Measurements from ENCODE around the gene EIF3K. TPM values are rescaled to one million over a fixed set of nuclear protein-coding genes. Genes with fewer than 3 reads are reported as not detected.

The EIF3K gene
- total RNA-seq, 2 donors from 2014 or later = 219 to 237 TPM

DNA sequence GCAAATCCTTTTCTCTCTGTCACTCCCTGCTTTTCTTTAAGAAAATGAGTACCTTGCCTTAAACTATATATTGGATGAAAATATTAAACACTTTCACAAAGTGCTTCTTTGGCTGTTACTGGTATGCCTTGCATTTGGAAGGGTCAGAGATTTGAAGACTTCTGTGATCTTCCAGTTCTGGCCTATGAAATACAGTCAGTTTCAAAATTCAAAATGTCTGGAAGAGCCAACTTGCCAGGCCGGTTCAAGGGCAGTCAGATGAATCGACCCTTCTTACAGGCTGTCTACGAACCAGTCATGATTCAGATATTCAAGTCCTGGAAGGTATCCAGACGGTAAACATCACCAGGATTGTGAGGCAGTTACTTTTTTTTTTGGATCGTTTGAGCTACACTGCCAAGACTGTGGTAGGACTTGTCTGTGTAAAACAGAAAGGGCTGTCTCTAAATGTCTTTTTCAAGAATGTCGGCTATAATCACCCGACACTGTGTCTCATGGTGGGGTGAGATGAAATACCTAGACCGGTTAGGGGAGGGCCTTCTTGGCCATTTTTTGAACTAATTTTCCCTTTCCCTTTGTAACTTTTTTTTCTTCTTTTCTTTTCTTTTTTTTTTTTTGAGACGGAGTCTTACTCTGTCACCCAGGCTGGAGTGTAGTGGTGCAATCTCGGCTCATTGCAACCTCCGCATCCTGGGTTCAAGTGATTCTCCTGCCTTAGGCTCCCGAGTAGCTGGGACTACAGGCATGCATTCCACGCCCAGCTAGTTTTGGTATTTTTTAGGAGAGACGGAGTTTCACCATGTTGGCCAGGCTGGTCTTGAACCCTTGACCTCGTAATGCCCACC lies 39.7 kb downstream of the EIF3K start:
- Mint-ChIP-seq H3K27ac (peak overlapping the region; percentile 76), H3K36me3 (ENCODE audit: insufficient read depth in 2 of 2) (peaks cover 3 to 10% of the 10 kb centered on the region in 2 donors), H3K4me3 (peak overlapping the region in 1 of 2 donors; percentile 78), H3K4me1 (ENCODE audit: low read depth) (peaks cover 55% of the 10 kb centered on the region), H3K9me3 (no peaks in the 10 kb centered on the region), H3K27me3 (ENCODE audit: low read depth) (no peaks in the 10 kb centered on the region)
- no peak for ATAC-seq (replicated peaks in 1 of 2)
- no peak for DNase-seq

DNA sequence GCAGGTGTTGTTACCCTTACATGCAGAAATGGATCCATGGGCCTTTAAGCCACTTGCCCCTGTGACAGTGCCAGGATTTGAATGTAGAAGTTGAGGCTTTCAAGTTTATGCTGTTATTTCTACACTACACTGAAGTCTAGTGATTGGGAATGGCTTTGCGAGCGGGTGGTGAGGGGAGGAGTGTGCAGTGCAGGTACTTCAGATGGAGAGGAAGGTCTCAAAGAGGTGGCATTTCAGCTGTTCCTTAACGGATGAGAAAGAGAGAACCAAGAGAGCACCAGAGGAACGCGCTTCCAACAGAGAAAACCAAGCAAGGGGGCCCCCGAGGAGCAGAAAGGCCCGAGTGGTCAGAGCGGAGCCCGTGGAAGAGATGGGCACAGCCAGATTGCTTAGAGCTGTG lies 41.7 kb downstream of the EIF3K start:
- ATAC-seq (replicated peaks in 1 of 2) (no peak), DNase-seq (no peak)
- H3K27me3 Mint-ChIP-seq (ENCODE audit: low read depth) = no peaks in the 10 kb centered on the region
- H3K36me3 Mint-ChIP-seq (ENCODE audit: insufficient read depth in 2 of 2) = peaks cover 0 to 7% of the 10 kb centered on the region in 2 donors
- no peaks in the 10 kb centered on the region for H3K9me3 Mint-ChIP-seq
- peaks cover 46% of the 10 kb centered on the region for H3K4me1 Mint-ChIP-seq (ENCODE audit: low read depth)
- H3K4me3 Mint-ChIP-seq = no peak overlapping the region
- no peak overlapping the region for H3K27ac Mint-ChIP-seq

DNA sequence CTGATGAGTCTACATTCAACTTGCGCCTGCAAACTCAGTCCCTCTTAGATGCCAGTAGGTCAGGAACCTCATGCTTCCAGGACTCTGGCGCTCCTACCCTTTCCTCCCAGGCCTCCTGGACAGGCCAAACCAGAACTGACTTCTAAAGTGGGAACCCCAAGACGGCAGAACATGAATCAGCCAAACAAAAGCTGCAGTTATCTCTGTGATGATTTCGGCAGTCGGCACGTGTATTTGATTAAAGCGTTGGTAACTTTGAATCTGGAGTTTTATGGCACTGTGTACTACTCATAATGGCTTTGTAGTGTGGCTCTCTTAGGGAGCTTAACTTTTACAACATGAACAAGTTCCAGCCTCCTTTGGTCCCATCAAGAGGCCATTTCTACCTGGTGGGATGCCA lies 42.1 kb downstream of the EIF3K start:
- H3K9me3 Mint-ChIP-seq = no peaks in the 10 kb centered on the region
- peaks cover 46% of the 10 kb centered on the region for H3K4me1 Mint-ChIP-seq (ENCODE audit: low read depth)
- no peaks in the 10 kb centered on the region for H3K27me3 Mint-ChIP-seq (ENCODE audit: low read depth)
- DNase-seq (no peak), ATAC-seq (replicated peaks in 1 of 2) (no peak)
- H3K36me3 Mint-ChIP-seq (ENCODE audit: insufficient read depth in 2 of 2) = peaks cover 0 to 7% of the 10 kb centered on the region in 2 donors
- no peak overlapping the region for H3K4me3 Mint-ChIP-seq
- H3K27ac Mint-ChIP-seq = no peak overlapping the region

DNA sequence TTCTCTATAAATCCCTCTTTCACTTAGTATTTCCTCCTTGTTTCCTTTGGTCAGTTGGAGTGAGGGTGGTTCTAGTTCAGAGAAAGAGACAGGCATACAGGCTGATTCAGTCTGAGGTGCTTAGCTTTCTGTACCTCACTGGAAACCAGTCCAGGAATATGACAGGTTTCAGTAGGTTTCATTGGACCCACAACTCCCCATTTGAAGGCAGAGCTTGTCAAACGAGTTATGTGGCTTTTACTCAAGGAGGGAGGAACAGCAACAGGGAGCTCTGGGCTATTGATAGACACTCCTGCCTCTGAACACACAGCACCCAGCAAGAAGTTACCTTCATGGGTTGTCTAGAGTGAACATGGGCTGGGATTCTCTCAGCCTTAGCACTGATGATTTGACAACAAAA lies 43.0 kb downstream of the EIF3K start:
- DNase-seq (no peak), ATAC-seq (replicated peaks in 1 of 2) (no peak)
- no peaks in the 10 kb centered on the region for H3K27me3 Mint-ChIP-seq (ENCODE audit: low read depth)
- H3K4me3 Mint-ChIP-seq = no peak overlapping the region
- H3K27ac Mint-ChIP-seq = peak overlapping the region; percentile 38
- H3K36me3 Mint-ChIP-seq (ENCODE audit: insufficient read depth in 2 of 2) = peaks cover under 1 to 7% of the 10 kb centered on the region in 2 donors
- peaks cover 45% of the 10 kb centered on the region for H3K4me1 Mint-ChIP-seq (ENCODE audit: low read depth)
- H3K9me3 Mint-ChIP-seq = no peaks in the 10 kb centered on the region

DNA sequence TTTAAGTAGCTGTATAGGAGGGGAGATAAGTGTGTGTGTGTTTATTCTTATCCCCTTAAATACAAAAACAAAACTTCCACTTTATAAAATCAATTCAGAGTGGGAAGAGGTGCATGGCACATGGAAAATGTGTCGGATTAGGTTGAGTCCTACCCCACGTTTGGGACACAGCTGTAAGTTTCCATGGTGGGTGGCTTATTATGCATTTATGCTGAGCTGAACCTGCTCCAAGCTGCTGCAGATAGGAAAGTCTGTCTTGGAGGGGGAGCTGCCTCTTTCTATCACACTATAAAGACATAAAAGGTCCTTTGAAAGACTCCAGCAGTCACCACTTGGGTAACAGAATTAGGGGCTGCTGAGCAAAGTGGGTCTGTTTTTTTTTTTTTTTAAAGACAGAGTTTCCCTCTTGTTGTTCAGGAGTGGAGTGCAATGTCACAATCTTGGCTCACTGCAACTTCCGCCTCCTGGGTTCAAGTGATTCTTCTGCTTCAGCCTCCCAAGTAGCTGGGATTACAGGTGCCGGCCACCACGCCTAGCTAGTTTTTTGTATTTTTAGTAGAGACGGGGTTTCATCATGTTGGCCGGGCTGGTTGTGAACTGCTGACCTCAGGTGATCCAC lies 43.7 kb downstream of the EIF3K start:
- Mint-ChIP-seq H3K27ac (no peak overlapping the region), H3K9me3 (no peaks in the 10 kb centered on the region), H3K27me3 (ENCODE audit: low read depth) (no peaks in the 10 kb centered on the region), H3K36me3 (ENCODE audit: insufficient read depth in 2 of 2) (peaks cover 2 to 6% of the 10 kb centered on the region in 2 donors), H3K4me1 (ENCODE audit: low read depth) (peaks cover 44% of the 10 kb centered on the region), H3K4me3 (no peak overlapping the region)
- no peak for DNase-seq
- no peak for ATAC-seq (replicated peaks in 1 of 2)

DNA sequence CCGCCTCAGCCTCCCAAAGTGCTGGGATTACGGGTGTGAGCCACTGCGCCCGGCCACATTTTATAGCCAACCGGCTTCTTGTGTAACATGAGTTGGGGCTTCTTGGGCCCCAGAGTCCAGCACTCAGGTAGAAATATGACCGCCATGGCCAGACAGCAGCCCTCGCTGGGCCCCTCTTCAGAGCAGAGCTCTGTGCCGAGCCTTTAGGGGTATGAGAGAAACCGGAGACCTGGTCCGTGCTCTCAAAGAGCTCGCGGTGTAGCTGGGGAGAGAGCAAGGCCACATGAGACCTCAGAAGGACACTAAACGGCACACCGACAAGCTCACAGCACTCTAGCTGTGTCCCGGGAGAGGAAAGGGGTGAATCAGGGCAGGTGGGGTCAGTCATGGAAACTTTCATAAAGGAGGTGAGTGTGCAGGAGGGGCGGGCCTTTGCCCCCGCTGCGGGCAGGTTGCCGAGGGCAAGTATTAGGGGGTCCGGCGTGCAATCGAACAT lies 44.2 kb downstream of the EIF3K start:
- DNase-seq = no peak
- Mint-ChIP-seq H3K9me3 (no peaks in the 10 kb centered on the region), H3K27ac (no peak overlapping the region), H3K27me3 (ENCODE audit: low read depth) (no peaks in the 10 kb centered on the region), H3K36me3 (ENCODE audit: insufficient read depth in 2 of 2) (peaks cover 2% of the 10 kb centered on the region in 2 donors), H3K4me1 (ENCODE audit: low read depth) (peaks cover 43% of the 10 kb centered on the region), H3K4me3 (no peak overlapping the region)
- no peak for ATAC-seq (replicated peaks in 1 of 2)

DNA sequence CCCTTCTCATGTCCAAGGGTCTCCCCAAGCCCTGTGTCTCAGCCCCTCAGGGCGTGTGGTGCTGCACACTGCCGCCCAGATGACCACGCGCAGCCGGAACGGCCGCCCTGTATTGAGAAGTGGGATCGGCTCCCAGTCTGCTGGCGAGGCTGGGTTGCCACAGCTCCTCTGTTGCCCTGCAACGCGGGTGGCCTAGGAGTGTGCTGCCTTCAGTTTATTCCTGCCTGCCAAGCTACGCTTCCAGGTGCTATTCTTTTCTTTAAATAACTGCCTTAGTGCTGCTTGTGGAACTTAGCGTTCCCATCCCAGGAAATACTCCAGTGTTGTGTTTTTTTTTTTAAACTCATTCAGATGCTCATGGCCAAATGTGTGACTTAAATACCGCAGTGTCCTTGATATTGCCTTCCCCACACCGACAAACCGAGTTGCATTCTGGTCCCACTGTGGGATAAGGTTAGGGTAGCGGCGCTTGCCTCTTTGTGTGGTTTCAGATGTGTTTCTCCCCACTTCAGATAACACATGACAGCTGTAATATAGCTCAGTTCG lies 45.0 kb downstream of the EIF3K start:
- Mint-ChIP-seq H3K4me1 (ENCODE audit: low read depth) (peaks cover 47% of the 10 kb centered on the region), H3K27me3 (ENCODE audit: low read depth) (no peaks in the 10 kb centered on the region), H3K9me3 (no peaks in the 10 kb centered on the region), H3K4me3 (peak overlapping the region in 1 of 2 donors; percentile 5), H3K27ac (no peak overlapping the region), H3K36me3 (ENCODE audit: insufficient read depth in 2 of 2) (peaks cover 2 to 3% of the 10 kb centered on the region in 2 donors)
- DNase-seq (no peak), ATAC-seq (replicated peaks in 1 of 2) (no peak)

DNA sequence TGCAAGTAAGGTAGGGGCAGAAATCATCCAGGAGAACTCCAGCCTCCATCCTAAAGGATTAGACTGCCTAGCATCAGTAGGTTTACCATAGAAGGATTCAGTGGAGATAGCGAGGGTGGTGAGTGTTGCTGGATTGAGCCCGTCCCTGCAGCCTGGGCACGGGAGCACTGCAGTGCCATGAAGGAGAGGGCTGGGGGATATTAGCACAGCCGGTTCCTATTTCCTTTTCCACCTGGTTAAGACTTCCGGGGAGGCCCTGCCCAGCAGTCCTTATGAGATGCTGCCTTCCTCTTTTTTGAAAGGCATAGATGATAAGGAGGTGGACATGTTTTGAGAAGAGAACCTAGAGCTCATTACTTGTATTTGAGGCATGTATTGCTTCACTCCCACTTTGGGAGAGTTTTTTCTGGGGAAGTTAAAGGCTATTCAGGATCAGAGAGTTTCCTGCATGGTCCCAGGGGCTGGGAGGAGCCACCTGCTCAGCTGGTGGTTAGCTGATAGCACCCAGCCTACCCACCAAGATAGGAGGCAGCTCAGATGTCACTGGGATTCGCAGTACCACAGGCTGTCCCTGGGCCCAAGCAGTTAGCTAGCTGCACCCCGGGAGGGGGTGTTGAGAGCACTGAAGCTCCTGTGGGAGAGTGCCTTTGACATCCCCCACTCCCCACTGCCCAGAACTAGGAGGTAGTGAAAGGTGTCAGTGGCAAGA lies 45.7 kb downstream of the EIF3K start:
- H3K4me1 Mint-ChIP-seq (ENCODE audit: low read depth) = peaks cover 53% of the 10 kb centered on the region
- peak overlapping the region in 1 of 2 donors; percentile 5 for H3K4me3 Mint-ChIP-seq
- H3K9me3 Mint-ChIP-seq = no peaks in the 10 kb centered on the region
- H3K27me3 Mint-ChIP-seq (ENCODE audit: low read depth) = no peaks in the 10 kb centered on the region
- ATAC-seq (replicated peaks in 1 of 2) (no peak), DNase-seq (no peak)
- H3K27ac Mint-ChIP-seq = no peak overlapping the region
- H3K36me3 Mint-ChIP-seq (ENCODE audit: insufficient read depth in 2 of 2) = peaks cover 2 to 6% of the 10 kb centered on the region in 2 donors

DNA sequence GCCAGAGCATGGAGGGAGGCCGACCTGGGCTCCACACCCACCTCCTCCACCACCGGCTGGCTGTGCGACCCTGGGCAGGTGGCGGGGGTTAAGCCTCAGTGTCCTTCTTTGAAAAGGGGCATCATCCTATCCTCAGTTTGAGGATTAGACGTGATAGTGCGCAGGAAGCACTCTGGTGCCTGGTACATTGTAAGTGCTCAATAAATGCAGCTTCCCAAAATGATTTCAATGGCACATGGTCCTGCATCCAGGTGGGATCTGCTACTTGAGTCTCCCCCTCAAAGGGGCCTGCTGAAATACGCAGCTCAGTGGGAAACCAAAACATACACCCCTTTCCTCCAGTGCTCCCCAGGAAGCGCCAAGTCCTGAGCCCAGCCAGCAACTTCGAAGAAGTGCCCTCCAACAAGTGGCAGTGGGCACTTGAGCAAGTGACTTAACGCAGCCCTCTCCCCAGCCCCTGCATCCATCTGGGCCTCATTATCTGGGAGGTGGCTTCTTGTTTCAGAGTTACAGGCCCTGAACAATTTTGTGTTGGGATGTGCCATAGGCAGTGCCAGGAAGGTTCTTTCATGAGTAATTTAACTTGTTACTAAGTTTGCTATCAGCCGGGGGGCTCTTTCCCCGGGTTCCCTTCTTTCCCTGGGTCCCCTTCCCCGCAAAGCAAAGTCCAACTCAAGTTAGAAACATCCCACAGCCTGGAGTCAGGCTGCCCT lies 46.4 kb downstream of the EIF3K start:
- ATAC-seq (replicated peaks in 1 of 2) (no peak), DNase-seq (no peak)
- Mint-ChIP-seq H3K4me3 (no peak overlapping the region), H3K4me1 (ENCODE audit: low read depth) (peaks cover 60% of the 10 kb centered on the region), H3K9me3 (no peaks in the 10 kb centered on the region), H3K27me3 (ENCODE audit: low read depth) (no peaks in the 10 kb centered on the region), H3K27ac (no peak overlapping the region), H3K36me3 (ENCODE audit: insufficient read depth in 2 of 2) (peaks cover 2 to 6% of the 10 kb centered on the region in 2 donors)

DNA sequence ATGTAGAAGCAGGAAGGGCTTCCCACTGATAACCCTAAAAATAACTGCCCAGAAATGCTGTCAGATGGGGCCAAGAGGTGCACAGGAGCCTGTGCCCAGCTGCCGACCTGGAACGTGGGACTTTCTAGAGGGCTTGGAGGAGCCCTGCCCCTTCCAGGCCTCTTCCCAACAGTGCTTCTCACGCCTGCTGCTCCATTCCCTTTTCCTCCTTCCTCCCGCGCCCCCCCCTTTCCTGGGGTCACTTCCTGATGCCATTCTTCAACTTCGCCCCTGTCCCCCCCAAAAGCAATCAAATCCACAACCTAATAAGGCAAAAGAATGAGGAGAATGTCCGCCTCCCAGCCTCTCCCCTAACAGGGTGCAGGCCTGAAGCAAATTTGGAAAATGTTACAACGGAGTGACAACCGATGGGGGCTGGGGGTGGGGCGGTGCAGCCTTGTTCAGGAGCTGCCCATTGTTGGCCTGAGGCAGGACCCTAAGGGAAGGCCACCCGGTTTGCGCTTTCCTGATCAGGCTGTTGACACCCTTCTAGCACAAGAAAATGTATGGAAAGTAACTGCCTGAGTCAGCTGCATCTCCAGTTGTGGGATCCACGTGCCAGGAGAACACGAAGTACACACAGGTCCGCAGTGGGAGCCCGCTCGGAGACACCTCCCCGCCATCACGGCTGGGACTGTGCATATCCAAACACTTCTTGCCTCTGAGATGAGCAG lies 47.1 kb downstream of the EIF3K start:
- peak overlapping the region in 1 of 2 donors; percentile 32 for H3K4me3 Mint-ChIP-seq
- H3K4me1 Mint-ChIP-seq (ENCODE audit: low read depth) = peaks cover 56% of the 10 kb centered on the region
- ATAC-seq (replicated peaks in 1 of 2) (no peak), DNase-seq (no peak)
- no peaks in the 10 kb centered on the region for H3K27me3 Mint-ChIP-seq (ENCODE audit: low read depth)
- no peaks in the 10 kb centered on the region for H3K9me3 Mint-ChIP-seq
- H3K36me3 Mint-ChIP-seq (ENCODE audit: insufficient read depth in 2 of 2) = peaks cover 2 to 6% of the 10 kb centered on the region in 2 donors
- H3K27ac Mint-ChIP-seq = peak overlapping the region; percentile 39

DNA sequence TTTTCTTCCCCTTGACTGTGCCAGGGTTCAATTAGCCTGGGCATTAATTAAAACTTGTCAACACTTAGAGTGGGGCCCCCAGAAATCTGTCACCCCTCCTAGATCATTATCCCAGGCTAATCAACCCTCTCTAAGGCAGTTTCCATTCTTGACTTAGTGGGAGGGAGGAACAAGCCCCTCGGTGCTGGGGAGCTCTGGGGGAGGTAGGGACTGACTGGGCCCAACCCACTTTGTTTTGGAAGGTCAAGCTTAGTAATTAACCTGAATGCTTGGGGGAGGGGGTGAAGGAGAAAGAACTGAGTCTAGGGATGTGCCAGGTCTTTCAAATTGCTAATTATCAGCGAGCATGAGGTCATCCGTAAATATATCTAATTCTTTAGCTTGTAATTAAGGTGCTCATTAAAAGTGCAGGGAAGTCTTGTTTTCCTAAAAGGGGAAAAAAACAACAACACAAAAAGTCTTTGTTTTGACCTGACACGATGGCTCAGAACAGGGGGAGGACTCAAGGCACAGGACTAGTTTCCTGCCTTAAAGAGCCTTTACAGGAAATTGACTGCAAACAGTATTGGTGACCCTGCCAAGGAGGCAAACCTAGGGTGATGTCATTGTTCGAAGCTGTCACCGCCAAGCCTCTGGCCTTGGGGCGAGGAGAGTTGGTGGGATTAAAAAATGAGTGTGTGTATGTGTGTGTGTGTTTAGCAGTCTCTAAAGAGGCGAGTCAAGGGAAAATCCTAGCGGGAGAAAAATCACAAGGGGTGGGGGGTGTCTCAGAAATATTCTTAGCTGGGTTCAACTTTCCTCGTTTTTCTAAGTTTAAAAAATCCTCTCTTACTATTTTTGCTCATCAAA lies 47.9 kb downstream of the EIF3K start:
- ATAC-seq (replicated peaks in 1 of 2) (peak; percentile 86 to 95), DNase-seq (peak; percentile 32 to 52)
- H3K4me1 Mint-ChIP-seq (ENCODE audit: low read depth) = peaks cover 55% of the 10 kb centered on the region
- peak overlapping the region; percentile 39 for H3K27ac Mint-ChIP-seq
- H3K4me3 Mint-ChIP-seq = peak overlapping the region; percentile 23 to 32
- H3K27me3 Mint-ChIP-seq (ENCODE audit: low read depth) = no peaks in the 10 kb centered on the region
- H3K36me3 Mint-ChIP-seq (ENCODE audit: insufficient read depth in 2 of 2) = peaks cover 2 to 6% of the 10 kb centered on the region in 2 donors
- H3K9me3 Mint-ChIP-seq = no peaks in the 10 kb centered on the region
